T-cell (primary cell): ENCODE results near the gene CKAP2L. TPM values are rescaled to one million over a fixed set of nuclear protein-coding genes. Genes with fewer than 3 reads are reported as not detected.

Experiments used
- ATAC-seq, 4 experiments: fragments of 200-7000 bp in 3 of 4; fragments of 150-1000 bp in 1 of 4; cut with Tn5 transposase; replicated peaks in 1 of 4; 1 replicate in 3 of 4; 2 replicates in 1 of 4; pipeline ENCODE4 v1.10.0; 2021; ENCODE audit warnings: moderate library complexity in 3 of 4, mild to moderate bottlenecking in 2 of 4, moderate number of reproducible peaks in 1 of 4
- CTCF ChIA-PET, 2 donors: fragments of 300-600 bp; sonication (Branson Sonifier 250); formaldehyde crosslinking; loops; one replicate each; lab custom pipeline; 2022; ENCODE audit warnings: antibody characterized with exemption in 2 of 2; lab: Charles Lee
- POLR2A ChIA-PET, 2 donors: fragments of 300-600 bp; sonication (Branson Sonifier 250); formaldehyde crosslinking; loops; one replicate each; lab custom pipeline; 2022; ENCODE audit warnings: antibody characterized with exemption in 2 of 2; lab: Charles Lee
- DNase-seq, 35 experiments: peaks; one replicate each; pipeline versions ENCODE4 v3.0.0 to v3.0.0-alpha.2; 2013 to 2023
- H3K27ac ChIP-seq: one replicate; pipeline ENCODE4 v1.5.1; 2013; ENCODE audit warnings: low read length
- H3K27me3 ChIP-seq, 2 experiments: replicated peaks in 1 of 2; 1 replicate in 1 of 2; 2 replicates in 1 of 2; pipeline versions ENCODE4 v1.6.1 to v1.7.0; 2013; ENCODE audit warnings: low read length in 1 of 2, mixed read lengths in 1 of 2; ENCODE audit not compliant: control insufficient read depth in 2 of 2, insufficient read depth in 2 of 2; ENCODE audit errors: extremely low read depth in 1 of 2
- H3K36me3 ChIP-seq, 2 donors: 1 replicate in 1 of 2; 2 replicates in 1 of 2; pipeline versions ENCODE4 v1.6.1 to v1.7.0; 2013; ENCODE audit warnings: low read length in 1 of 2; ENCODE audit not compliant: control insufficient read depth in 2 of 2, insufficient read depth in 1 of 2; ENCODE audit errors: extremely low read depth in 1 of 2
- H3K4me1 ChIP-seq, 2 experiments: 1 replicate in 1 of 2; 2 replicates in 1 of 2; pipeline versions ENCODE4 v1.6.1 to v1.7.0; 2013; ENCODE audit warnings: low read length in 2 of 2, mixed read lengths in 1 of 2; ENCODE audit not compliant: insufficient read depth in 2 of 2, control insufficient read depth in 1 of 2; ENCODE audit errors: extremely low read depth in 1 of 2
- H3K4me3 ChIP-seq, 2 donors: 1 replicate in 1 of 2; 2 replicates in 1 of 2; pipeline versions ENCODE4 v1.5.1 to v1.7.0; 2013; ENCODE audit warnings: mild to moderate bottlenecking in 2 of 2, low read length in 1 of 2, moderate library complexity in 1 of 2; ENCODE audit not compliant: control insufficient read depth in 1 of 2; ENCODE audit errors: extremely low read depth in 1 of 2
- H3K9me3 ChIP-seq: 2 replicates; pipeline ENCODE4 v1.7.0; 2013
- H3K27ac Mint-ChIP-seq, 2 donors: one replicate each; pipeline ENCODE4 v1.8.0; 2020 to 2021; ENCODE audit warnings: mild to moderate bottlenecking in 2 of 2, mixed read lengths in 2 of 2
- H3K27me3 Mint-ChIP-seq, 2 donors: one replicate each; pipeline ENCODE4 v1.8.0; 2021 to 2022; ENCODE audit warnings: mixed read lengths in 2 of 2
- H3K36me3 Mint-ChIP-seq: one replicate; pipeline ENCODE4 v1.8.0; 2021; ENCODE audit warnings: mixed read lengths
- H3K4me1 Mint-ChIP-seq, 3 donors: one replicate each; pipeline ENCODE4 v1.8.0; 2020 to 2022; ENCODE audit warnings: mixed read lengths in 3 of 3, mild to moderate bottlenecking in 1 of 3
- H3K4me3 Mint-ChIP-seq, 3 donors: one replicate each; pipeline ENCODE4 v1.8.0; 2020 to 2022; ENCODE audit warnings: mild to moderate bottlenecking in 3 of 3, mixed read lengths in 3 of 3, moderate library complexity in 3 of 3
- H3K9me3 Mint-ChIP-seq, 3 donors: one replicate each; pipeline ENCODE4 v1.8.0; 2020 to 2022; ENCODE audit warnings: mixed read lengths in 3 of 3
- WGBS: methylation state at CpG from one replicate; pipeline ENCODE4 v1.1.5; 2013; ENCODE audit warnings: missing lambda C conversion rate; ENCODE audit not compliant: insufficient coverage; 5-methylcytosine and 5-hydroxymethylcytosine counted together
- total RNA-seq, 35 experiments: library from RNA in 6 of 35; stranded (reverse) in 6 of 35; fragments of 120-200 nt in 1 of 35; gene quantifications; one replicate each; pipeline versions ENCODE4 v1.2.1 to v1.2.4 and lab custom pipeline; 2013 to 2026

Gene CKAP2L
- total RNA-seq, 5 donors from 2014 or later (not counting 1 experiment from before 2014, with no cell fraction given): 0.22 to 1.5 (median 0.33) TPM

- no peak overlapping the region for H3K27ac Mint-ChIP-seq
- no peak overlapping the region for H3K4me3 Mint-ChIP-seq
- WGBS: 82% methylated on average over 15 of the region's 19 CpGs
- ATAC-seq: no peak
- peaks cover 0 to 9% of the 10 kb centered on the region in 2 experiments for H3K4me1 ChIP-seq
- H3K9me3 ChIP-seq: no peaks in the 10 kb centered on the region
- peaks cover 0 to 4% of the 10 kb centered on the region in 2 donors for H3K27me3 Mint-ChIP-seq
- DNase-seq: no peak
- no peaks in the 10 kb centered on the region for H3K9me3 Mint-ChIP-seq
- H3K36me3 ChIP-seq: no peaks in the 10 kb centered on the region
- H3K27ac ChIP-seq: no peak overlapping the region
- no peak overlapping the region for H3K4me3 ChIP-seq
- ChIA-PET CTCF (interaction anchor here (0.6 to 5.6 kb wide), 11 partner anchors 10 to 411 kb away, joined by 3 to 38 read pairs (median 5); no protein-coding TSS in a partner anchor), POLR2A (no interaction called here)
- H3K27me3 ChIP-seq: peaks cover 0 to 31% of the 10 kb centered on the region in 2 experiments
- H3K4me1 Mint-ChIP-seq: peaks cover 5 to 8% (median 5%) of the 10 kb centered on the region in 3 donors
- no peaks in the 10 kb centered on the region for H3K36me3 Mint-ChIP-seq
These were observed 37.0 kb downstream of the CKAP2L start for GRCh38 chr2:112727276-112728028.

GRCh38 chr2:112726487-112727190, 37.8 kb downstream of the CKAP2L start:
- Histone ChIP-seq H3K27me3 (peaks cover 0 to 35% of the 10 kb centered on the region in 2 experiments), H3K27ac (no peak overlapping the region), H3K4me1 (peaks cover 0 to 9% of the 10 kb centered on the region in 2 experiments), H3K4me3 (no peak overlapping the region), H3K9me3 (no peaks in the 10 kb centered on the region), H3K36me3 (no peaks in the 10 kb centered on the region)
- DNase-seq (peak; percentile 65 to 92 (median 82)), ATAC-seq (peak; percentile 92 to 99 (median 96))
- peaks cover 0 to 4% of the 10 kb centered on the region in 2 donors for H3K27me3 Mint-ChIP-seq
- 14% methylated on average over 13 of the region's 19 CpGs for WGBS
- no peaks in the 10 kb centered on the region for H3K36me3 Mint-ChIP-seq
- H3K4me3 Mint-ChIP-seq: no peak overlapping the region
- H3K9me3 Mint-ChIP-seq: no peaks in the 10 kb centered on the region
- POLR2A ChIA-PET: interaction anchor here (0.6 kb wide), 2 partner anchors 19 to 243 kb away, joined by 4 read pairs; no protein-coding TSS in a partner anchor
- H3K4me1 Mint-ChIP-seq: peaks cover 5 to 8% (median 5%) of the 10 kb centered on the region in 3 donors
- H3K27ac Mint-ChIP-seq: no peak overlapping the region
- CTCF ChIA-PET: interaction anchor here (0.6 to 5.6 kb wide), 12 partner anchors 10 to 411 kb away, joined by 3 to 38 read pairs (median 4); no protein-coding TSS in a partner anchor

GRCh38 chr2:112725545-112726457, 38.6 kb downstream of the CKAP2L start:
- H3K4me3 Mint-ChIP-seq: no peak overlapping the region
- peaks cover 5 to 8% (median 5%) of the 10 kb centered on the region in 3 donors for H3K4me1 Mint-ChIP-seq

GRCh38 chr2:112724591-112725525, 39.6 kb downstream of the CKAP2L start:
- Histone ChIP-seq H3K4me3 (no peak overlapping the region), H3K9me3 (no peaks in the 10 kb centered on the region), H3K36me3 (no peaks in the 10 kb centered on the region), H3K27me3 (peaks cover 0 to 40% of the 10 kb centered on the region in 2 experiments), H3K4me1 (peaks cover 0 to 9% of the 10 kb centered on the region in 2 experiments), H3K27ac (no peak overlapping the region)
- DNase-seq (no peak), ATAC-seq (no peak)
- Mint-ChIP-seq H3K4me1 (peaks cover 5 to 8% (median 5%) of the 10 kb centered on the region in 3 donors), H3K27me3 (peaks cover 3 to 7% of the 10 kb centered on the region in 2 donors), H3K27ac (no peak overlapping the region), H3K9me3 (no peaks in the 10 kb centered on the region), H3K36me3 (no peaks in the 10 kb centered on the region), H3K4me3 (no peak overlapping the region)
- ChIA-PET POLR2A (no interaction called here), CTCF (interaction anchor here (0.6 to 5.6 kb wide), 5 partner anchors 17 to 125 kb away, joined by 3 to 38 read pairs (median 8); no protein-coding TSS in a partner anchor)
- WGBS: 79% methylated on average over 18 of the region's 21 CpGs

More at GRCh38 chr2:112725545-112726457, 38.6 kb downstream of the CKAP2L start:
- no peak for DNase-seq
- ATAC-seq: no peak
- H3K36me3 ChIP-seq: no peaks in the 10 kb centered on the region
- H3K9me3 Mint-ChIP-seq: no peaks in the 10 kb centered on the region
- no peaks in the 10 kb centered on the region for H3K9me3 ChIP-seq
- H3K4me1 ChIP-seq: peaks cover 0 to 9% of the 10 kb centered on the region in 2 experiments
- WGBS: 72% methylated on average over 7 of the region's 15 CpGs
- H3K4me3 ChIP-seq: no peak overlapping the region
- H3K27me3 Mint-ChIP-seq: peaks cover 3 to 7% of the 10 kb centered on the region in 2 donors
- ChIA-PET CTCF (interaction anchor here (0.6 to 5.6 kb wide), 11 partner anchors 11 to 412 kb away, joined by 3 to 38 read pairs (median 4); no protein-coding TSS in a partner anchor), POLR2A (interaction anchor here (0.6 kb wide), 2 partner anchors 18 to 101 kb away, joined by 3 to 4 read pairs; no protein-coding TSS in a partner anchor)
- H3K36me3 Mint-ChIP-seq: no peaks in the 10 kb centered on the region
- no peak overlapping the region for H3K27ac ChIP-seq
- peaks cover 0 to 42% of the 10 kb centered on the region in 2 experiments for H3K27me3 ChIP-seq
- H3K27ac Mint-ChIP-seq: no peak overlapping the region

GRCh38 chr2:112723995-112724394, 40.4 kb downstream of the CKAP2L start:
- Mint-ChIP-seq H3K27me3 (peaks cover 3 to 7% of the 10 kb centered on the region in 2 donors), H3K9me3 (no peaks in the 10 kb centered on the region), H3K36me3 (no peaks in the 10 kb centered on the region), H3K4me1 (peaks cover 5 to 8% (median 5%) of the 10 kb centered on the region in 3 donors), H3K4me3 (no peak overlapping the region), H3K27ac (no peak overlapping the region)
- no peak overlapping the region for H3K27ac ChIP-seq
- H3K4me1 ChIP-seq: peaks cover 0 to 9% of the 10 kb centered on the region in 2 experiments
- no peak overlapping the region for H3K4me3 ChIP-seq
- ATAC-seq (no peak), DNase-seq (no peak)
- ChIA-PET CTCF (interaction anchor here in 1 of 2 donors (5.6 kb wide), 1 partner anchor 98 kb away, joined by 29 read pairs; no protein-coding TSS in a partner anchor), POLR2A (no interaction called here)
- WGBS: 92% methylated on average over 8 of the region's 8 CpGs
- no peaks in the 10 kb centered on the region for H3K36me3 ChIP-seq
- H3K27me3 ChIP-seq: peaks cover 0 to 37% of the 10 kb centered on the region in 2 experiments
- no peaks in the 10 kb centered on the region for H3K9me3 ChIP-seq
